RWPE1 (cell line): ENCODE data around the gene ACTA2.
A peak's percentile ranks its signal among the peaks of the same experiment; 100 is the strongest.
"Not testable (repeated sequence)": the region's sequence is repeated elsewhere in the genome, so short reads cannot be mapped to it uniquely, and the experiment has no call there.

Source experiments
- CTCF ChIA-PET: fragments of 350-600 bp; sonication (Branson Sonifier 250); formaldehyde crosslinking; extraction: SDS; loops from one replicate; lab custom pipeline; 2021; lab: Yijun Ruan, JAX
- POLR2A ChIA-PET: fragments of 400-600 bp; formaldehyde crosslinking; extraction: SDS; loops from one replicate; lab custom pipeline; 2020; ENCODE audit warnings: antibody characterized with exemption; ENCODE audit not compliant: low non-redundant PET; lab: Yijun Ruan, JAX
- DNase-seq: peaks from one replicate; pipeline ENCODE4 v3.0.0; 2012; ENCODE audit warnings: low spot score
- H3K27ac ChIP-seq: fragments of 450-650 bp; 2 replicates; pipeline ENCODE4 v1.5.1; 2017
- CTCF ChIP-seq: fragments of 450-650 bp; conservative IDR thresholded peaks from 2 replicates; pipeline ENCODE4 v1.5.1; 2017; ENCODE audit warnings: low read depth, mild to moderate bottlenecking

Gene ACTA2

GRCh38 chr10:88933564-88933963 lies 19.0 kb downstream of the ACTA2 start:
- H3K27ac ChIP-seq, result no peak overlapping the region
- ChIA-PET POLR2A (no interaction called here), CTCF (interaction anchor here (0.6 to 4.4 kb wide), 17 partner anchors 8 to 369 kb away, joined by 3 to 66 read pairs (median 5); partner anchors contain the start of gene FAS)
- TF ChIP-seq CTCF, result no peak
- DNase-seq, result no peak

GRCh38 chr10:88932539-88933256 lies 19.9 kb downstream of the ACTA2 start:
- TF ChIP-seq CTCF, result peak; percentile 92
- no peak overlapping the region for H3K27ac ChIP-seq
- peak; percentile 84 for DNase-seq
- ChIA-PET POLR2A (interaction anchor here (1.0 kb wide), 1 partner anchor 58 kb away, joined by 3 read pairs; the partner anchor contains the start of gene FAS), CTCF (interaction anchor here (0.7 to 4.4 kb wide), 28 partner anchors 8 to 400 kb away, joined by 3 to 66 read pairs (median 4); partner anchors contain the start of gene FAS)

- not testable (repeated sequence) for DNase-seq, H3K27ac ChIP-seq
- ChIA-PET POLR2A (interaction anchor here (0.6 to 1.0 kb wide), 2 partner anchors 59 to 372 kb away, joined by 3 read pairs; partner anchors contain the start of gene FAS), CTCF (interaction anchor here (0.7 to 4.4 kb wide), 22 partner anchors 8 to 400 kb away, joined by 3 to 66 read pairs (median 5); partner anchors contain the start of gene FAS)
These were observed 20.5 kb downstream of the ACTA2 start for GRCh38 chr10:88932029-88932428.

- ChIA-PET CTCF (interaction anchor here (0.6 to 4.4 kb wide), 6 partner anchors 52 to 367 kb away, joined by 3 to 66 read pairs (median 6); partner anchors contain the start of gene STAMBPL1), POLR2A (interaction anchor here (0.6 kb wide), 1 partner anchor 371 kb away, joined by 3 read pairs; no protein-coding TSS in a partner anchor)
- DNase-seq, result no peak
- no peak for TF ChIP-seq CTCF
- no peak overlapping the region for H3K27ac ChIP-seq
These were observed 21.0 kb downstream of the ACTA2 start for GRCh38 chr10:88931548-88931947.

GRCh38 chr10:88928254-88928653 lies 24.3 kb downstream of the ACTA2 start:
- ChIA-PET POLR2A (no interaction called here), CTCF (interaction anchor here (1.0 to 2.5 kb wide), 2 partner anchors 93 to 99 kb away, joined by 3 to 6 read pairs; no protein-coding TSS in a partner anchor)
- no peak overlapping the region for H3K27ac ChIP-seq
- no peak for TF ChIP-seq CTCF
- DNase-seq, result no peak

- ChIA-PET POLR2A (no interaction called here), CTCF (interaction anchor here (2.5 kb wide), 1 partner anchor 92 kb away, joined by 6 read pairs; no protein-coding TSS in a partner anchor)
- H3K27ac ChIP-seq, result no peak overlapping the region
- TF ChIP-seq CTCF, result no peak
- DNase-seq, result no peak
These were observed 25.2 kb downstream of the ACTA2 start for GRCh38 chr10:88927416-88927690.
